Measurements from ENCODE around the gene PRSS16.

- TF ChIP-seq ZNF274 (IDR thresholded peaks at IDR 0.05; ENCODE audit: low read depth, low read length) (no peak), YY1 (IDR thresholded peaks at IDR 0.05; ENCODE audit: insufficient read depth, insufficient read length) (no peak)
Measured at GRCh38 chr6:27239258-27239657, 8.2 kb upstream of the PRSS16 start.

All from NT2/D1 (cell line).